AG10803 (cell line): ENCODE results near the gene P2RX2.

Source experiments
- DNase-seq: peaks from one replicate; pipeline ENCODE4 v3.0.0; 2010; ENCODE audit warnings: low read depth
- H3K4me3 ChIP-seq: 2 replicates; pipeline ENCODE4 v1.5.1; 2011; ENCODE audit warnings: mild to moderate bottlenecking, low read length, control low read depth
- CTCF ChIP-seq: conservative IDR thresholded peaks from 2 replicates; pipeline ENCODE4 v1.5.1; 2011; ENCODE audit warnings: mild to moderate bottlenecking, low read length, control low read depth, inconsistent platforms

The P2RX2 gene

GRCh38 chr12:132602572-132603239 is 15.9 kb upstream of the P2RX2 start:
- DNase-seq = no peak
- H3K4me3 ChIP-seq = no peak overlapping the region
- no peak for TF ChIP-seq CTCF

- DNase-seq = no peak
- TF ChIP-seq CTCF = no peak
- H3K4me3 ChIP-seq = no peak overlapping the region
Measured at GRCh38 chr12:132603240-132604150, 15.1 kb upstream of the P2RX2 start.

- DNase-seq = no peak
- TF ChIP-seq CTCF = no peak
- H3K4me3 ChIP-seq = no peak overlapping the region
Measured at GRCh38 chr12:132604151-132604618, 14.4 kb upstream of the P2RX2 start.

- DNase-seq = no peak
- TF ChIP-seq CTCF = no peak
- H3K4me3 ChIP-seq = no peak overlapping the region
Measured at GRCh38 chr12:132604668-132605441, 13.7 kb upstream of the P2RX2 start.

GRCh38 chr12:132605892-132606291 is 12.7 kb upstream of the P2RX2 start:
- TF ChIP-seq CTCF = no peak
- no peak for DNase-seq
- H3K4me3 ChIP-seq = no peak overlapping the region

GRCh38 chr12:132606466-132606865 is 12.1 kb upstream of the P2RX2 start:
- H3K4me3 ChIP-seq = no peak overlapping the region
- no peak for TF ChIP-seq CTCF
- DNase-seq = no peak
